Uterus (tissue), 2 donors: Measurements from ENCODE around the gene SYT15B.
"Not testable (repeated sequence)": the region's sequence is repeated elsewhere in the genome, so short reads cannot be mapped to it uniquely, and the experiment has no call there.

ENCODE experiments used
- POLR2A ChIP-seq, 2 donors: fragments of 450-650 bp; IDR thresholded peaks; one replicate each; pipeline ENCODE4 v1.6.1; 2016; ENCODE audit warnings: antibody characterized with exemption in 2 of 2, mild to moderate bottlenecking in 1 of 2, moderate library complexity in 1 of 2
- TF ChIP-seq, protein P1 (sequence below), 4 experiments: fragments of 200-600 bp in 2 of 4; fragments of 450-650 bp in 2 of 4; sonication (generic) in 2 of 4; IDR thresholded peaks; one replicate each; pipeline ENCODE4 v1.5.1; 2016 to 2019; ENCODE audit warnings: antibody characterized with exemption in 4 of 4, mild to moderate bottlenecking in 2 of 4, moderate library complexity in 1 of 4

DNA sequence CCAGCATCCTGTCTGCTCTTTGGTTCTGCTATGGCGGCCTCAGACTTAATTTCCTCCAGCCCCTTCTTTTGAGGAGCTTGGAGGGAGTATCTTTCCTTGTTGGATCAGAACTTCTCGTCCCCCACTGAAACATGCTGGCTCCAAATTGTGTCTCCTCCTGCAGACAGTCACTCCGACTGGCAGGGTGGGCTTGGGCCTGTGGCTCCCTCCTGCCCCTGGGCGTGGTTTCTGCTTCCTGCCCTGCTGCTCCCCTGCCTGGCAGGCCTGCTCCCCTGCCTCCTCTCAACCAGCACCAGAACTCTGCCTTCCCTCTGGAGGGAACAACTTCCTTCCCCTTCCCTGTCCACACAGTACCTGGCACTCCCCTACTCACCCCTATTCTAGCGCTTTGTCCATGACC is 3.8 kb upstream of the SYT15B start:
- TF ChIP-seq, protein P1, sequence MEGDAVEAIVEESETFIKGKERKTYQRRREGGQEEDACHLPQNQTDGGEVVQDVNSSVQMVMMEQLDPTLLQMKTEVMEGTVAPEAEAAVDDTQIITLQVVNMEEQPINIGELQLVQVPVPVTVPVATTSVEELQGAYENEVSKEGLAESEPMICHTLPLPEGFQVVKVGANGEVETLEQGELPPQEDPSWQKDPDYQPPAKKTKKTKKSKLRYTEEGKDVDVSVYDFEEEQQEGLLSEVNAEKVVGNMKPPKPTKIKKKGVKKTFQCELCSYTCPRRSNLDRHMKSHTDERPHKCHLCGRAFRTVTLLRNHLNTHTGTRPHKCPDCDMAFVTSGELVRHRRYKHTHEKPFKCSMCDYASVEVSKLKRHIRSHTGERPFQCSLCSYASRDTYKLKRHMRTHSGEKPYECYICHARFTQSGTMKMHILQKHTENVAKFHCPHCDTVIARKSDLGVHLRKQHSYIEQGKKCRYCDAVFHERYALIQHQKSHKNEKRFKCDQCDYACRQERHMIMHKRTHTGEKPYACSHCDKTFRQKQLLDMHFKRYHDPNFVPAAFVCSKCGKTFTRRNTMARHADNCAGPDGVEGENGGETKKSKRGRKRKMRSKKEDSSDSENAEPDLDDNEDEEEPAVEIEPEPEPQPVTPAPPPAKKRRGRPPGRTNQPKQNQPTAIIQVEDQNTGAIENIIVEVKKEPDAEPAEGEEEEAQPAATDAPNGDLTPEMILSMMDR (IDR thresholded peaks at IDR 0.05), result not testable (repeated sequence)
- not testable (repeated sequence) for TF ChIP-seq POLR2A (IDR thresholded peaks at IDR 0.05)
